A549 (cell line): ENCODE results near the gene ADSL. TPM values are rescaled to one million over a fixed set of nuclear protein-coding genes. Genes with fewer than 3 reads are reported as not detected.

Experiments
- ATAC-seq, 2 experiments: fragments of 200-7000 bp in 1 of 2; fragments of >200 bp in 1 of 2; cut with Nextera tagmentation in 1 of 2; cut with Tn5 transposase in 1 of 2; 3 replicates each; pipeline versions ENCODE4 v1.8.0 to v1.9.1; 2018 to 2020; ENCODE audit warnings: mild to moderate bottlenecking in 1 of 2, moderate library complexity in 1 of 2
- CTCF ChIA-PET: fragments of 300-600 bp; sonication (Branson Sonifier 250); formaldehyde crosslinking; extraction: SDS; loops from one replicate; lab custom pipeline; 2021; ENCODE audit warnings: antibody characterized with exemption, inconsistent platforms; lab: Yijun Ruan, JAX
- POLR2A ChIA-PET: fragments of 350-600 bp; formaldehyde crosslinking; extraction: SDS; loops from one replicate; lab custom pipeline; 2021; ENCODE audit warnings: antibody characterized with exemption, inconsistent platforms; lab: Yijun Ruan, JAX
- DNase-seq, 2 experiments: peaks; one replicate each; pipeline versions ENCODE4 v3.0.0 to v3.0.0-alpha.2; 2011 to 2016; ENCODE audit warnings: low read depth in 1 of 2, low spot score in 1 of 2
- FAIRE-seq: peaks from 2 replicates; lab custom pipeline; 2011; peaks lifted over from hg19 to GRCh38; lab: Jason Lieb, UNC
- H3K27ac ChIP-seq, 2 experiments: fragments of >200 bp; sonication (Bioruptor Twin); formaldehyde crosslinking; 3 replicates each; pipeline ENCODE4 v1.5.1; 2016 to 2017
- H3K4me1 ChIP-seq: fragments of >200 bp; sonication (Bioruptor Twin); formaldehyde crosslinking; 3 replicates; pipeline ENCODE4 v1.6.1; 2016
- H3K4me2 ChIP-seq: fragments of >200 bp; sonication (Bioruptor Twin); formaldehyde crosslinking; 3 replicates; pipeline ENCODE4 v1.6.1; 2016
- H3K4me3 ChIP-seq: fragments of >200 bp; sonication (Bioruptor Twin); formaldehyde crosslinking; 3 replicates; pipeline ENCODE4 v1.5.1; 2016
- H3K9me3 ChIP-seq: fragments of >200 bp; sonication (Bioruptor Twin); formaldehyde crosslinking; 3 replicates; pipeline ENCODE4 v1.6.1; 2016
- BCL3 ChIP-seq: fragments of >200 bp; sonication (Bioruptor Twin); formaldehyde crosslinking; IDR thresholded peaks from 3 replicates; pipeline ENCODE4 v1.6.1; 2016
- BHLHE40 ChIP-seq: IDR thresholded peaks from 2 replicates; pipeline ENCODE4 v1.6.1; 2012; ENCODE audit warnings: low read depth, low read length, inconsistent platforms
- CEBPB ChIP-seq, 2 experiments: fragments of >200 bp in 1 of 2; sonication (Bioruptor Twin) in 1 of 2; formaldehyde crosslinking in 1 of 2; IDR thresholded peaks; 2 replicates each; pipeline ENCODE4 v1.6.1; 2012 to 2016
- CTCF ChIP-seq: fragments of >200 bp; sonication (Bioruptor Twin); formaldehyde crosslinking; IDR thresholded peaks from 3 replicates; pipeline ENCODE4 v1.5.1; 2016
- ESRRA ChIP-seq: fragments of 150-350 bp; IDR thresholded peaks from 2 replicates; pipeline ENCODE4 v1.6.1; 2014; ENCODE audit warnings: mild to moderate bottlenecking, low read length, borderline replicate concordance
- HEYL ChIP-seq: fragments of 250-450 bp; sonication (Bioruptor Pico); IDR thresholded peaks from 2 replicates; pipeline ENCODE4 v1.8.0; 2021; ENCODE audit warnings: mild to moderate bottlenecking, moderate library complexity
- HMGXB4 ChIP-seq: fragments of 250-450 bp; sonication (Bioruptor Pico); IDR thresholded peaks from 2 replicates; pipeline ENCODE4 v1.5.0; 2021; ENCODE audit warnings: mild to moderate bottlenecking, moderate library complexity, borderline replicate concordance
- MAX ChIP-seq: IDR thresholded peaks from 2 replicates; pipeline ENCODE4 v1.6.1; 2012
- PBX3 ChIP-seq: IDR thresholded peaks from 2 replicates; pipeline ENCODE4 v1.6.1; 2012
- RAD21 ChIP-seq, 2 experiments: fragments of >200 bp in 1 of 2; sonication (Bioruptor Twin) in 1 of 2; formaldehyde crosslinking in 1 of 2; IDR thresholded peaks in 1 of 2; conservative IDR thresholded peaks in 1 of 2; 2 replicates in 1 of 2; 3 replicates in 1 of 2; pipeline ENCODE4 v1.6.1; 2012 to 2018; ENCODE audit warnings: inconsistent platforms in 1 of 2
- USF2 ChIP-seq: fragments of 450-650 bp; IDR thresholded peaks from 2 replicates; pipeline ENCODE4 v1.6.1; 2014; ENCODE audit warnings: antibody characterized with exemption
- ZSCAN20 ChIP-seq: fragments of 250-450 bp; sonication (Bioruptor Pico); IDR thresholded peaks from 2 replicates; pipeline ENCODE4 v1.8.0; 2022; ENCODE audit warnings: mild to moderate bottlenecking, moderate library complexity
- WGBS: methylation state at CpG from one replicate; pipeline ENCODE4 v1.1.6; 2017; ENCODE audit errors: missing lambda C conversion rate; 5-methylcytosine and 5-hydroxymethylcytosine counted together
- polyA plus RNA-seq, 4 experiments: library from polyadenylated mRNA; depleted of rRNA in 3 of 4; stranded (reverse); fragments of >200 nt; fragmentation: RNase III in 1 of 4; extraction: RNeasy Plus Mini Kit Qiagen cat#74134 plus additional on column Dnase treatment in 1 of 4; gene quantifications; 2 replicates in 3 of 4; 3 replicates in 1 of 4; pipeline ENCODE4 v1.2.3, GENCODE V29; 2011 to 2017

The ADSL gene
- polyA plus RNA-seq, 2 of the 4 experiments (the other 2 are of a cell fraction): 85.6 to 126 TPM

GRCh38 chr22:40401981-40402406 is 55.7 kb downstream of the ADSL start:
- ATAC-seq: no peak
- 97% methylated on average over 8 of the region's 8 CpGs for WGBS

GRCh38 chr22:40403141-40403540 is 56.8 kb downstream of the ADSL start:
- no peak overlapping the region for H3K4me3 ChIP-seq
- ATAC-seq: no peak
- whole genome bisulfite sequencing: 93% methylated on average over 3 of the region's 3 CpGs
- TF ChIP-seq HEYL (CRISPR knock-in tag) (no peak), CEBPB (IDR thresholded peaks at IDR 0.05) (no peak), PBX3 (no peak), HMGXB4 (CRISPR knock-in tag) (no peak), ZSCAN20 (CRISPR knock-in tag) (no peak), ESRRA (no peak), USF2 (no peak), MAX (no peak), BCL3 (no peak)
- TF ChIP-seq, all 56 proteins: peak for 0
- ChIA-PET CTCF (interaction anchor here (1.2 kb wide), 1 partner anchor 280 kb away, joined by 3 read pairs; no protein-coding TSS in a partner anchor), POLR2A (no interaction called here)
- Histone ChIP-seq H3K9me3 (no peaks in the 10 kb centered on the region), H3K4me1 (no peaks in the 10 kb centered on the region), H3K4me2 (no peak overlapping the region), H3K27ac (no peak overlapping the region)
- FAIRE-seq (no peak), DNase-seq (no peak)

More at GRCh38 chr22:40401981-40402406, 55.7 kb downstream of the ADSL start:
- FAIRE-seq: no peak
- no peaks in the 10 kb centered on the region for H3K4me1 ChIP-seq
- no peaks in the 10 kb centered on the region for H3K9me3 ChIP-seq
- H3K4me2 ChIP-seq: no peak overlapping the region
- ChIA-PET POLR2A (no interaction called here), CTCF (no interaction called here)
- no peak overlapping the region for H3K4me3 ChIP-seq
- TF ChIP-seq BHLHE40 (no peak), CTCF (no peak), PBX3 (no peak), RAD21 (conservative IDR thresholded peaks at IDR 0.05 in 1 of 2, IDR thresholded peaks at IDR 0.05 in 1 of 2) (no peak)
- TF ChIP-seq, all 56 proteins: peak for 0
- no peak overlapping the region for H3K27ac ChIP-seq
- no peak for DNase-seq

- ATAC-seq (no peak), FAIRE-seq (no peak), DNase-seq (no peak)
- no peak overlapping the region for H3K4me2 ChIP-seq
- CTCF ChIA-PET: interaction anchor here (1.2 to 1.5 kb wide), 3 partner anchors 33 to 279 kb away, joined by 3 to 4 read pairs (median 3); no protein-coding TSS in a partner anchor
- no peak overlapping the region for H3K27ac ChIP-seq
- no peaks in the 10 kb centered on the region for H3K4me1 ChIP-seq
- no peaks in the 10 kb centered on the region for H3K9me3 ChIP-seq
- POLR2A ChIA-PET: no interaction called here
- H3K4me3 ChIP-seq: no peak overlapping the region
- TF ChIP-seq ZSCAN20 (CRISPR knock-in tag): no peak
- WGBS: 91% methylated on average over 7 of the region's 7 CpGs
These were observed 57.4 kb downstream of the ADSL start for GRCh38 chr22:40403651-40404050.
